Adrenal gland (tissue), 5 donors: ENCODE data around the gene SLC6A13.

Experiments used
- CTCF ChIP-seq, 6 experiments: fragments of 450-650 bp in 4 of 6; fragments of 200-600 bp in 2 of 6; sonication (generic) in 1 of 6; IDR thresholded peaks; 1 replicate in 5 of 6; 2 replicates in 1 of 6; pipeline versions ENCODE4 v1.5.1 to v1.8.0; 2016 to 2021; ENCODE audit warnings: antibody characterized with exemption in 6 of 6, mild to moderate bottlenecking in 2 of 6, moderate library complexity in 1 of 6
- POLR2A ChIP-seq, 2 donors: fragments of 450-650 bp; IDR thresholded peaks; one replicate each; pipeline ENCODE4 v1.6.1; 2017; ENCODE audit warnings: antibody characterized with exemption in 2 of 2, mild to moderate bottlenecking in 2 of 2, moderate library complexity in 1 of 2
- donor health status: DM: no; HTN: no; CAD: no.

GRCh38 chr12:308511-308910 is 45.9 kb upstream of the SLC6A13 start:
- TF ChIP-seq CTCF (IDR thresholded peaks at IDR 0.05) (no peak), POLR2A (IDR thresholded peaks at IDR 0.05) (no peak)
